HepG2 (cell line): ENCODE measurements around the gene TTC23L. TPM values are rescaled to one million over a fixed set of nuclear protein-coding genes. Genes with fewer than 3 reads are reported as not detected.

Experiments used
- ATAC-seq: fragments of 200-7000 bp; cut with Tn5 transposase; 3 replicates; pipeline ENCODE4 v1.9.1; 2020; ENCODE audit warnings: mild to moderate bottlenecking, moderate library complexity
- BruUV-seq: library from RNA; stranded (reverse); fragments of 400-500 nt; replicated peaks from 2 replicates; lab custom pipeline; 2021; lab: Mats Ljungman, UMichigan
- CTCF ChIA-PET: fragments of 300-600 bp; formaldehyde crosslinking; extraction: SDS; loops from one replicate; lab custom pipeline; 2021; ENCODE audit warnings: low total read pairs, inconsistent platforms, low intra/inter-chr PET ratio; lab: Yijun Ruan, JAX
- POLR2A ChIA-PET: fragments of 350-600 bp; sonication (Branson Sonifier 250); formaldehyde crosslinking; loops from one replicate; lab custom pipeline; 2020; ENCODE audit warnings: antibody characterized with exemption, inconsistent platforms; lab: Yijun Ruan, JAX
- DNase-seq: peaks from one replicate; pipeline ENCODE4 v3.0.0-alpha.2; 2015; ENCODE audit warnings: low spot score
- FAIRE-seq: peaks from 3 replicates; lab custom pipeline; 2011; peaks lifted over from hg19 to GRCh38; lab: Jason Lieb, UNC
- H2AFZ ChIP-seq: one replicate; pipeline ENCODE4 v1.6.1; 2011; ENCODE audit warnings: low read length, inconsistent platforms
- H3K27ac ChIP-seq: fragments of 300-600 bp; 3 replicates; pipeline ENCODE4 v1.8.0; 2011; ENCODE audit warnings: mixed run types, mild to moderate bottlenecking, mixed read lengths, low read length, inconsistent platforms; ENCODE audit not compliant: insufficient read depth; ENCODE audit errors: extremely low read length
- H3K27me3 ChIP-seq, 2 experiments: fragments of 200-600 bp in 1 of 2; 2 replicates in 1 of 2; 3 replicates in 1 of 2; pipeline versions ENCODE4 v1.6.0 to v1.8.0; 2011; ENCODE audit warnings: low read length in 2 of 2, mild to moderate bottlenecking in 2 of 2, moderate library complexity in 2 of 2, inconsistent platforms in 1 of 2; ENCODE audit not compliant: insufficient read depth in 2 of 2, control insufficient read depth in 1 of 2
- H3K36me3 ChIP-seq, 2 experiments: fragments of 200-600 bp in 1 of 2; replicated peaks in 1 of 2; 2 replicates in 1 of 2; 3 replicates in 1 of 2; pipeline versions ENCODE4 v1.5.1 to v1.8.0; 2011; ENCODE audit warnings: low read length in 2 of 2, inconsistent platforms in 1 of 2; ENCODE audit not compliant: insufficient read depth in 2 of 2, control insufficient read depth in 1 of 2
- H3K4me1 ChIP-seq: 2 replicates; pipeline ENCODE4 v1.5.1; 2012; ENCODE audit warnings: low read length, inconsistent platforms; ENCODE audit not compliant: insufficient read depth
- H3K4me2 ChIP-seq: 2 replicates; pipeline ENCODE4 v1.6.0; 2011; ENCODE audit warnings: low read depth, low read length, inconsistent platforms
- H3K4me3 ChIP-seq, 3 experiments: fragments of 200-600 bp in 1 of 3; sonication (generic), shearing (Covaris generic) in 1 of 3; replicated peaks in 1 of 3; 2 replicates each; pipeline ENCODE4 v1.5.1; 2011 to 2016; ENCODE audit warnings: low read length in 3 of 3, inconsistent platforms in 2 of 3, low read depth in 2 of 3, mild to moderate bottlenecking in 2 of 3, control low read depth in 1 of 3, mixed read lengths in 1 of 3; ENCODE audit not compliant: insufficient read depth in 1 of 3
- H3K79me2 ChIP-seq: one replicate; pipeline ENCODE4 v1.6.1; 2011; ENCODE audit warnings: low read length, inconsistent platforms; ENCODE audit not compliant: insufficient read depth
- H3K9ac ChIP-seq: 2 replicates; pipeline ENCODE4 v1.6.0; 2011; ENCODE audit warnings: mild to moderate bottlenecking, low read depth, low read length, inconsistent platforms; ENCODE audit not compliant: insufficient read depth
- H3K9me3 ChIP-seq: 2 replicates; pipeline ENCODE4 v1.5.1; 2012; ENCODE audit warnings: mild to moderate bottlenecking, low read length
- H4K20me1 ChIP-seq: 2 replicates; pipeline ENCODE4 v1.6.0; 2011; ENCODE audit warnings: inconsistent platforms, mild to moderate bottlenecking, low read length, moderate library complexity; ENCODE audit not compliant: insufficient read depth
- CEBPB ChIP-seq: IDR thresholded peaks from 2 replicates; pipeline ENCODE4 v1.6.1; 2011; ENCODE audit warnings: low read depth, low read length, improper control_type of control experiment, borderline replicate concordance
- ELF1 ChIP-seq: sonication (generic); formaldehyde crosslinking; IDR thresholded peaks from 2 replicates; pipeline ENCODE4 v1.4.0; 2020; ENCODE audit warnings: missing genetic modification reagents
- NBN ChIP-seq: fragments of 450-650 bp; conservative IDR thresholded peaks from 2 replicates; pipeline ENCODE4 v1.6.1; 2017
- SMAD3 ChIP-seq: sonication (generic); formaldehyde crosslinking; IDR thresholded peaks from 2 replicates; pipeline ENCODE4 v1.4.0; 2020; ENCODE audit warnings: missing genetic modification reagents
- ZBTB38 ChIP-seq: sonication (generic); formaldehyde crosslinking; IDR thresholded peaks from 2 replicates; pipeline ENCODE4 v1.5.1; 2020; ENCODE audit warnings: mild to moderate bottlenecking, missing genetic modification reagents
- ZNF12 ChIP-seq: sonication (generic); formaldehyde crosslinking; IDR thresholded peaks from 2 replicates; pipeline ENCODE4 v1.5.0; 2020; ENCODE audit warnings: missing genetic modification reagents
- ZNF331 ChIP-seq: sonication (generic); formaldehyde crosslinking; IDR thresholded peaks from 2 replicates; pipeline ENCODE4 v1.4.0; 2020; ENCODE audit warnings: missing genetic modification reagents
- ZNF430 ChIP-seq: sonication (generic); formaldehyde crosslinking; IDR thresholded peaks from 2 replicates; pipeline ENCODE4 v1.9.0; 2021; ENCODE audit warnings: mild to moderate bottlenecking, missing genetic modification reagents
- ZNF451 ChIP-seq: sonication (generic); formaldehyde crosslinking; IDR thresholded peaks from 2 replicates; pipeline ENCODE4 v1.5.0; 2020; ENCODE audit warnings: mild to moderate bottlenecking, missing genetic modification reagents
- ZNF546 ChIP-seq: sonication (generic); formaldehyde crosslinking; conservative IDR thresholded peaks from 2 replicates; pipeline ENCODE4 v1.8.1; 2023; ENCODE audit warnings: mild to moderate bottlenecking, missing genetic modification reagents
- ZNF577 ChIP-seq: sonication (generic); formaldehyde crosslinking; IDR thresholded peaks from 2 replicates; pipeline ENCODE4 v1.4.0; 2020; ENCODE audit warnings: mild to moderate bottlenecking, low read depth, missing genetic modification reagents, borderline replicate concordance
- ZZZ3 ChIP-seq: sonication (generic); formaldehyde crosslinking; IDR thresholded peaks from 2 replicates; pipeline ENCODE4 v1.4.0; 2020; ENCODE audit warnings: missing genetic modification reagents, mild to moderate bottlenecking, borderline replicate concordance
- WGBS: methylation state at CpG from one replicate; pipeline ENCODE4 v1.1.6; 2017; ENCODE audit warnings: low lambda C conversion rate; 5-methylcytosine and 5-hydroxymethylcytosine counted together
- in situ Hi-C: cut with HindIII; loops from 2 replicates; pipeline ENCODE4 v1.10.0; 2017; ENCODE audit warnings: low pct_unique_long_range_greater_than_20kb; ENCODE audit not compliant: extremely low pct_ligation_motif_present
- intact Hi-C: fragments of 100-400 bp; cut with micrococcal nuclease; formaldehyde crosslinking; loops from one replicate; pipeline ENCODE4 v1.10.0; 2022; ENCODE audit not compliant: unreplicated experiment
- polyA plus RNA-seq, 8 experiments: library from polyadenylated mRNA; depleted of rRNA in 3 of 8; stranded (reverse) in 7 of 8; unstranded in 1 of 8; fragments of >200 nt; fragmentation: Illumina TruSeq in 4 of 8; extraction: Trizol in 4 of 8; gene quantifications; 2 replicates each; pipeline versions ENCODE4 v1.2.1 to v1.2.3, GENCODE V29; 2011 to 2016; ENCODE audit warnings: low read depth in 4 of 8, missing spikeins in 1 of 8, mixed read lengths in 1 of 8; ENCODE audit not compliant: insufficient read depth in 1 of 8
- total RNA-seq, 5 experiments: library from RNA; depleted of rRNA; stranded (reverse); fragments of >200 nt; fragmentation: Illumina TruSeq; extraction: Trizol; gene quantifications; 2 replicates each; pipeline ENCODE4 v1.2.3, GENCODE V29; 2016; ENCODE audit warnings: low read depth in 1 of 5

Gene TTC23L
- total and polyA plus RNA-seq, 2 of the 13 experiments (the other 11 are each of a cell fraction or from before 2014, with no cell fraction given) = 0.37 to 1.4 TPM

GRCh38 chr5:34791761-34792244 is 47.2 kb upstream of the TTC23L start (continued):
- no peak for TF ChIP-seq ZNF331 (CRISPR knock-in tag)
- TF ChIP-seq ZNF451 = no peak
- TF ChIP-seq ZBTB38 = no peak
- TF ChIP-seq ZNF430 = no peak
- TF ChIP-seq ZNF577 = no peak
- TF ChIP-seq ZNF546 = no peak
- no peak for TF ChIP-seq ZZZ3
- no peak for TF ChIP-seq SMAD3 (CRISPR knock-in tag)
- TF ChIP-seq ELF1 (CRISPR knock-in tag) = no peak
- no peak for TF ChIP-seq NBN

GRCh38 chr5:34802834-34803563 is 36.0 kb upstream of the TTC23L start:
- H3K27me3 ChIP-seq = no peaks in the 10 kb centered on the region
- no peak overlapping the region for H3K27ac ChIP-seq
- no peak for DNase-seq
- no peaks in the 10 kb centered on the region for H4K20me1 ChIP-seq
- no peak for TF ChIP-seq ZNF12 (CRISPR knock-in tag)
- TF ChIP-seq CEBPB = peak; percentile 32; the same call in 1 of the 2 replicates
- TF ChIP-seq, all 625 proteins: peak for 1
- in situ Hi-C loops = no loop called here
- ChIA-PET POLR2A (no interaction called here), CTCF (no interaction called here)
- intact Hi-C loops = no loop called here
- H3K4me2 ChIP-seq = no peak overlapping the region
- H3K4me1 ChIP-seq = no peaks in the 10 kb centered on the region
- ATAC-seq (no peak), FAIRE-seq (no peak)
- no peak overlapping the region for H2AFZ ChIP-seq
- no peaks in the 10 kb centered on the region for H3K79me2 ChIP-seq
- H3K4me3 ChIP-seq = no peak overlapping the region
- H3K9me3 ChIP-seq = no peaks in the 10 kb centered on the region
- 97% methylated on average over 8 of the region's 9 CpGs for WGBS
- H3K9ac ChIP-seq = no peak overlapping the region
- BruUV-seq = no TSS peak
- H3K36me3 ChIP-seq = peaks cover 1 to 7% of the 10 kb centered on the region in 2 experiments; a peak in 4 of 5 replicates
